ENCODE data around the gene CD72. TPM values are rescaled to one million over a fixed set of nuclear protein-coding genes. Genes with fewer than 3 reads are reported as not detected.

CD72 gene
- total and polyA plus RNA-seq, 4 experiments from 2014 or later, result 1.4 to 6.5 (median 3.1) TPM

DNA sequence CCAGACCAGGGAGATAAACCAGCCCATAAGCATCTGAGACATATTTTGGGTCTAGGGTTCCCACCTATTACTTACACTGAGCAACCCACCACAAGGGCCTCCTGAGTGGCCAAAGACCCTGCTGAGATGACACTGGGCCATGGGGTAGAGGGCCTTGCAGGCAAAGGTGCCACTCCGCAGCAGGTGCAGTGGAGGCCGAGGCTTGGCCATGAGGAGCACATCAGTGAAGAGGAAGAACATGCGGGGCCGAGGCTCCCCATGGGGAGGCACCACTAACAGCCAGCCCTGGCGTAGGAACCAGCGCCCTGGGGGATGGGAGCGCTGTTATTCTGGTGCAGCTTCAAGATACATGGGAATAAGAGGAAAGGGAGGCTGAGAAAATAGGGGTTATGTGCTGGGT is 44.2 kb upstream of the CD72 start:
- peak overlapping the region; percentile 45 to 94 (median 86) for H3K4me3 Mint-ChIP-seq
- no peaks in the 10 kb centered on the region for H3K27me3 ChIP-seq (ENCODE audit: insufficient read depth, low read length)
- H3K4me3 ChIP-seq (ENCODE audit: low read length in 2 of 2), result no peak overlapping the region
- H3K36me3 Mint-ChIP-seq, result peaks cover 21 to 36% of the 10 kb centered on the region in 2 donors
- no peak for DNase-seq
- peaks cover 0 to 7% (median 4%) of the 10 kb centered on the region in 8 donors for H3K9me3 Mint-ChIP-seq
- CTCF ChIA-PET (ENCODE audit: partially characterized antibody), result interaction anchor here (0.8 to 19.4 kb wide), 8 partner anchors 15 to 94 kb away, joined by 3 to 339 read pairs (median 79); partner anchors contain the start of genes CD72, CREB3, GBA2 and RGP1
- H3K36me3 ChIP-seq (ENCODE audit: insufficient read depth, low read length), result peaks cover 10% of the 10 kb centered on the region
- H3K4me1 Mint-ChIP-seq, result peaks cover 57 to 89% (median 73%) of the 10 kb centered on the region in 4 donors
- peaks cover 73% of the 10 kb centered on the region for H3K4me1 ChIP-seq (ENCODE audit: insufficient read depth, low read length)
- no peaks in the 10 kb centered on the region for H3K9me3 ChIP-seq (ENCODE audit: control insufficient read depth in 1 of 2, low read length in 2 of 2)
- H3K27ac ChIP-seq (ENCODE audit: low read depth, low read length), result peak overlapping the region; percentile 96
- POLR2A ChIA-PET (ENCODE audit: partially characterized antibody), result interaction anchor here (0.7 to 12.3 kb wide), 9 partner anchors 13 to 150 kb away, joined by 3 to 420 read pairs (median 5); partner anchors contain the start of genes CD72, CREB3, SIT1 and SPAG8
- intact Hi-C loops (cut with micrococcal nuclease), result loop anchor here (2.0 kb wide), 1 partner anchor 16 kb away; no protein-coding TSS in a partner anchor
- H3K27ac Mint-ChIP-seq, result peak overlapping the region; percentile 82 to 100 (median 97)
- H3K27me3 Mint-ChIP-seq, result peaks cover 2 to 4% of the 10 kb centered on the region in 2 donors

DNA sequence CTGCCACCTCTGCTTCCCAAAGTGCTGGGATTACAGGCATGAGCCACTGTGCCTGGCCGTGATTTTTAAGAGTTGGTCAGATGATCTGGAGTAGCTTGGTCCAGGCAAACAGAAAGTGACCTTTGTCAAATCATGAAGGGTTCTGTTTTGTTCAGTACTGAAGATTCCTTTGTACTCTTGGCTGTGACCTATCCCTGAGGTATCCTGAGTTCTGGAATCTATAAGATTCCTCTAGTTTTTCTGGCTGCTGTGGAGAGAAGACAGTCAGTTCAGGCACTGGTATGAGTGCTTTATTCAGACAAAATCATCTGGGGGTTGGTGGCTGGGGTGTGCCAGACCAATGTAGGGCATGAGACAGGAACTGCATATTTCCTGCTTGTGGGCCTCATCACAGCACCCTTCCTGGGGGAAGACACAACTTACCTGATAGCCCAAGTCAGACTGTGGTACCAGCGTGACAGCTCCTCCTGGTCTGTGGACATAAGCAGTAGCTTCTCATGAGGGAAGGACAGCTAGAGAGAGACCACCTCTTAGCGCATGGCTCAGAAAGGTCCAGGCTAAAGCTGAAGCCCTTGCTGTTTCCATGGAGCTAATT is 43.6 kb upstream of the CD72 start:
- Mint-ChIP-seq H3K9me3 (peaks cover 0 to 9% (median 4%) of the 10 kb centered on the region in 8 donors), H3K36me3 (peaks cover 21 to 40% of the 10 kb centered on the region in 2 donors), H3K4me3 (peak overlapping the region; percentile 59 to 94 (median 86)), H3K27ac (peak overlapping the region; percentile 82 to 100 (median 97)), H3K4me1 (peaks cover 60 to 95% (median 78%) of the 10 kb centered on the region in 4 donors), H3K27me3 (peaks cover 2 to 4% of the 10 kb centered on the region in 2 donors)
- H3K4me1 ChIP-seq (ENCODE audit: insufficient read depth, low read length), result peaks cover 79% of the 10 kb centered on the region
- H3K4me3 ChIP-seq (ENCODE audit: low read length in 2 of 2), result no peak overlapping the region
- ChIA-PET POLR2A (ENCODE audit: partially characterized antibody) (interaction anchor here (0.9 to 12.3 kb wide), 11 partner anchors 9 to 220 kb away, joined by 3 to 420 read pairs (median 4); partner anchors contain the start of genes CD72, CREB3, SIT1 and SPAG8), CTCF (ENCODE audit: partially characterized antibody) (interaction anchor here (0.8 to 19.4 kb wide), 13 partner anchors 8 to 220 kb away, joined by 3 to 339 read pairs (median 7); partner anchors contain the start of genes CD72, CREB3, GBA2 and RGP1)
- no peaks in the 10 kb centered on the region for H3K9me3 ChIP-seq (ENCODE audit: control insufficient read depth in 1 of 2, low read length in 2 of 2)
- intact Hi-C loops (cut with micrococcal nuclease), result loop anchor here (2.0 kb wide), 1 partner anchor 15 kb away; no protein-coding TSS in a partner anchor
- peak; percentile 64 to 81 (median 70) for DNase-seq
- no peaks in the 10 kb centered on the region for H3K27me3 ChIP-seq (ENCODE audit: insufficient read depth, low read length)
- peak overlapping the region; percentile 96 for H3K27ac ChIP-seq (ENCODE audit: low read depth, low read length)
- H3K36me3 ChIP-seq (ENCODE audit: insufficient read depth, low read length), result peaks cover 10% of the 10 kb centered on the region

DNA sequence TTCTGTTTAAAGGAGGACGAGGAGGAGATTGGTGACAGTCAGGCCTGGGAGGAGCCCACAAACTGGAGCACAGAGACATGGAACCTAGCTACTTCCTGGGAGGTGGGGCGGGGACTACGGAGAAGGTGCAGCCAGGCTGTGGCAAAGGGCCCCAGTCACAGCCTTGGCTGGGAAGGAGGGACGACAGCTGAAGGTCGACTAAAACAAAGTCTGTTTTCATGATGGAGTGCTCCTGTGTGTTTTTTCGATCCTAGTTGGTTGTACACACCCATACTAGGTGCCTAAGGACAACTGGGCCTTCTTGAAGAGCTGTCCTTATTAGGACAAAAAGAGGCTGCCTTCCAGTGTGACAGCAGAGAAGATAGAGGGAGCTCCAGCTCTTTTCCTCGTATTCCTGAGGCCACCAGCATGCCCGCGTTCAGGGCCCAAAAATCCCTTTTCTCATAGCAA is 42.8 kb upstream of the CD72 start:
- no peaks in the 10 kb centered on the region for H3K27me3 ChIP-seq (ENCODE audit: insufficient read depth, low read length)
- intact Hi-C loops (cut with micrococcal nuclease), result no loop called here
- no peaks in the 10 kb centered on the region for H3K9me3 ChIP-seq (ENCODE audit: control insufficient read depth in 1 of 2, low read length in 2 of 2)
- H3K4me3 ChIP-seq (ENCODE audit: low read length in 2 of 2), result no peak overlapping the region
- Mint-ChIP-seq H3K27me3 (peaks cover 2 to 4% of the 10 kb centered on the region in 2 donors), H3K27ac (peak overlapping the region; percentile 87 to 100 (median 96)), H3K4me3 (peak overlapping the region in 7 of 8 donors; percentile 46 to 95 (median 92)), H3K4me1 (peaks cover 66 to 99% (median 82%) of the 10 kb centered on the region in 4 donors), H3K36me3 (peaks cover 21 to 40% of the 10 kb centered on the region in 2 donors), H3K9me3 (peaks cover 0 to 9% (median 4%) of the 10 kb centered on the region in 8 donors)
- H3K4me1 ChIP-seq (ENCODE audit: insufficient read depth, low read length), result peaks cover 88% of the 10 kb centered on the region
- peaks cover 10% of the 10 kb centered on the region for H3K36me3 ChIP-seq (ENCODE audit: insufficient read depth, low read length)
- peak overlapping the region; percentile 96 for H3K27ac ChIP-seq (ENCODE audit: low read depth, low read length)
- POLR2A ChIA-PET (ENCODE audit: partially characterized antibody), result interaction anchor here (0.7 to 12.3 kb wide), 10 partner anchors 10 to 221 kb away, joined by 3 to 420 read pairs (median 4); partner anchors contain the start of genes CD72, CREB3, SIT1 and TLN1
- CTCF ChIA-PET (ENCODE audit: partially characterized antibody), result interaction anchor here (0.9 to 19.4 kb wide), 15 partner anchors 9 to 221 kb away, joined by 3 to 339 read pairs (median 6); partner anchors contain the start of genes CD72, CREB3, GBA2 and RGP1
- no peak for DNase-seq

DNA sequence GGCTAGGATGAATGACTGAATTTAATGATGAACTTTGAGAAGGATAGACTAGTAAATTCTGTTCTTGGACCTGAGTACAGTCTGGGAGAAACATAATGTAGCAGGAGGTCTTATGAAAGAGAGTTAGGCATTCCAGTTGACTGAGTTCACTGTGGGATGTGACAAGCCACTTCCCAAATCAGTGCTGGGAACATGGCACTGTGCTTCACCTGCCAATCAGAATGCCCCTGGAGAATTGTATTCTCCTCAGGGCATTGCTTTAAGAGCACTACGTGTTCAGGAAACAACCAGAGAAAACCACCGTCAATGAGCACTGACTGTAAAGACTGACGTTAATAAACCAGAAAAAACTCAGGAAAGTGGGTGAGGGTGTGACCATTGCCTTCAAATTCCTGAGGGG is 41.1 kb upstream of the CD72 start:
- H3K9me3 Mint-ChIP-seq, result peaks cover 0 to 9% (median 4%) of the 10 kb centered on the region in 8 donors
- H3K36me3 ChIP-seq (ENCODE audit: insufficient read depth, low read length), result peaks cover 10% of the 10 kb centered on the region
- peak overlapping the region; percentile 96 for H3K27ac ChIP-seq (ENCODE audit: low read depth, low read length)
- H3K36me3 Mint-ChIP-seq, result peaks cover 21 to 40% of the 10 kb centered on the region in 2 donors
- peak overlapping the region; percentile 91 to 100 (median 96) for H3K27ac Mint-ChIP-seq
- peak overlapping the region; percentile 42 to 90 for H3K4me3 ChIP-seq (ENCODE audit: low read length in 2 of 2)
- H3K4me3 Mint-ChIP-seq, result peak overlapping the region; percentile 86 to 95 (median 92)
- no peak for DNase-seq
- intact Hi-C loops (cut with micrococcal nuclease), result loop anchor here (5.0 kb wide), 2 partner anchors 547 to 672 kb away; partner anchors contain the start of gene DNAJB5
- no peaks in the 10 kb centered on the region for H3K27me3 ChIP-seq (ENCODE audit: insufficient read depth, low read length)
- peaks cover 79% of the 10 kb centered on the region for H3K4me1 ChIP-seq (ENCODE audit: insufficient read depth, low read length)
- no peaks in the 10 kb centered on the region for H3K9me3 ChIP-seq (ENCODE audit: control insufficient read depth in 1 of 2, low read length in 2 of 2)
- POLR2A ChIA-PET (ENCODE audit: partially characterized antibody), result interaction anchor here (0.8 to 12.3 kb wide), 12 partner anchors 12 to 546 kb away, joined by 3 to 420 read pairs (median 22); partner anchors contain the start of genes CD72, CREB3, GBA2 and HINT2
- CTCF ChIA-PET (ENCODE audit: partially characterized antibody), result interaction anchor here (0.9 to 19.4 kb wide), 15 partner anchors 8 to 286 kb away, joined by 3 to 339 read pairs (median 11); partner anchors contain the start of genes CD72, CREB3, SIT1 and TESK1
- peaks cover 2 to 4% of the 10 kb centered on the region in 2 donors for H3K27me3 Mint-ChIP-seq
- peaks cover 64 to 94% (median 78%) of the 10 kb centered on the region in 4 donors for H3K4me1 Mint-ChIP-seq

DNA sequence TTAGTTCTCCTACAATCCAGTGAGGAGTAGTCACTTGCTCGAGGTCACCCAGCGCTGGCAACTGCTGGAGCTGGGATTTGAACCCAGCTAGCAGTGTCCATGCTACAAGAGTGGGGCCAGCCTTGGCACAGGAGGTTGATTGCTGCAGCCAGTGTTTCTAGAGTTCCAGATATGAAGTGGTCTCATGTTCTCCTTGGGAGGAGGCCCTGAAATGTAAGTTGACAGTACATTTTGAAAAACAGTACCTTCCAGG is 40.7 kb upstream of the CD72 start:
- Histone ChIP-seq H3K27me3 (ENCODE audit: insufficient read depth, low read length) (no peaks in the 10 kb centered on the region), H3K27ac (ENCODE audit: low read depth, low read length) (peak overlapping the region; percentile 96), H3K36me3 (ENCODE audit: insufficient read depth, low read length) (peaks cover 10% of the 10 kb centered on the region), H3K9me3 (ENCODE audit: control insufficient read depth in 1 of 2, low read length in 2 of 2) (no peaks in the 10 kb centered on the region), H3K4me3 (ENCODE audit: low read length in 2 of 2) (peak overlapping the region; percentile 42 to 90), H3K4me1 (ENCODE audit: insufficient read depth, low read length) (peaks cover 76% of the 10 kb centered on the region)
- ChIA-PET POLR2A (ENCODE audit: partially characterized antibody) (interaction anchor here (0.8 to 12.3 kb wide), 15 partner anchors 12 to 545 kb away, joined by 3 to 420 read pairs (median 14); partner anchors contain the start of genes CD72, CREB3, FAM221B and GBA2), CTCF (ENCODE audit: partially characterized antibody) (interaction anchor here (0.9 to 19.4 kb wide), 18 partner anchors 9 to 287 kb away, joined by 3 to 339 read pairs (median 10); partner anchors contain the start of genes CD72, CREB3, GBA2 and RGP1)
- peak overlapping the region; percentile 86 to 95 (median 92) for H3K4me3 Mint-ChIP-seq
- intact Hi-C loops (cut with micrococcal nuclease), result loop anchor here (1.0 to 5.0 kb wide), 8 partner anchors 37 to 672 kb away; partner anchors contain the start of genes CREB3, DNAJB5, GBA2 and RGP1
- peaks cover 61 to 91% (median 76%) of the 10 kb centered on the region in 4 donors for H3K4me1 Mint-ChIP-seq
- H3K27ac Mint-ChIP-seq, result peak overlapping the region; percentile 91 to 100 (median 96)
- peaks cover 2 to 4% of the 10 kb centered on the region in 2 donors for H3K27me3 Mint-ChIP-seq
- peaks cover 21 to 40% of the 10 kb centered on the region in 2 donors for H3K36me3 Mint-ChIP-seq
- DNase-seq, result no peak
- peaks cover 0 to 9% (median 4%) of the 10 kb centered on the region in 8 donors for H3K9me3 Mint-ChIP-seq

DNA sequence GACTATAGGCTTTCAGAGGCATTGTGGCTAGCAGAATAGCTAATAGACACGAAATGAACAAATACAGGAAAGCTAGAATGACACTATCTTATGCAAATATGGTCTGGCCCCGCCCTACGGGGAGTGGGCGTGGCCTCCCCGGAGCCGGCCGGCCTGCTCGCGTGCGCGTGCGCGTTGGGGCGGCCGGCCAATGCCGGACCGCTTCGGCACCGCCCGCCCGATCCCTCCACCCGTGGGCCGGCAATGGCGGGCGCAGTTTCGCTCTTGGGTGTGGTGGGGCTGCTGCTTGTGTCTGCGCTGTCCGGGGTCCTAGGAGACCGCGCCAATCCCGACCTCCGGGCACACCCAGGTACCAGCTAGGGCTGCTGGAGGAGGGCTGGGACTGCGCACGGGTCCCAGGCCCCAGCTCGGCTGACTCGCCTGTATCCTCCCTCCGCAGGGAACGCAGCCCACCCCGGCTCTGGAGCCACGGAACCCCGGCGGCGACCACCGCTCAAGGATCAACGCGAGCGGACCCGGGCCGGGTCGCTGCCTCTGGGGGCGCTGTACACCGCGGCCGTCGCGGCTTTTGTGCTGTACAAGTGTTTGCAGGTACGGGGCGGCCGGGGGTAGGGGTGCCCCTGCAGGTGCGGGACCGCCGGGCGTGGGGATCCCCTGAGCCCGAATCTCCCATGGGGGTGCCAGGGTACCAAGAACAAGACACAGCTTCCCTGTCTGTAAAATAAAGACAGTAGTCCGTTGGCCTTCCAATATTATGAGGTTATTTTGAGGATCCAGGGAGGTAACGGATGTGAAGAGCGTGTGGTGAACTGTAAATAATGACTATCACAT is 40.1 kb upstream of the CD72 start, which contains the start of gene CCDC107:
Gene CCDC107 (plus strand): TSS at position 156 of the 831 bp plus-strand sequence. CDS start 88 bp downstream, at position 244.
- peaks cover 60 to 85% (median 72%) of the 10 kb centered on the region in 4 donors for H3K4me1 Mint-ChIP-seq

More for the DNA sequence above, 40.1 kb upstream of the CD72 start, which contains the start of gene CCDC107:
- intact Hi-C loops (cut with micrococcal nuclease), result loop anchor here (1.0 to 5.0 kb wide), 8 partner anchors 38 to 671 kb away; partner anchors contain the start of genes CREB3, DNAJB5, GBA2 and RGP1
- Histone ChIP-seq H3K4me1 (ENCODE audit: insufficient read depth, low read length) (peaks cover 71% of the 10 kb centered on the region), H3K9me3 (ENCODE audit: control insufficient read depth in 1 of 2, low read length in 2 of 2) (no peaks in the 10 kb centered on the region), H3K27me3 (ENCODE audit: insufficient read depth, low read length) (no peaks in the 10 kb centered on the region), H3K27ac (ENCODE audit: low read depth, low read length) (peak within 1 kb of the TSS; percentile 96), H3K4me3 (ENCODE audit: low read length in 2 of 2) (peak within 1 kb of the TSS; percentile 67 to 90), H3K36me3 (ENCODE audit: insufficient read depth, low read length) (peaks cover 10% of the 10 kb centered on the region)
- ChIA-PET POLR2A (ENCODE audit: partially characterized antibody) (interaction anchor here (0.8 to 12.3 kb wide), 19 partner anchors 8 to 1038 kb away, joined by 3 to 420 read pairs (median 9); partner anchors contain the start of genes CD72, CREB3, DCTN3 and FAM221B), CTCF (ENCODE audit: partially characterized antibody) (interaction anchor here (0.7 to 19.4 kb wide), 30 partner anchors 7 to 1835 kb away, joined by 3 to 339 read pairs (median 6); partner anchors contain the start of genes ARHGEF39, CD72, CREB3 and GBA2)
- H3K36me3 Mint-ChIP-seq, result peaks cover 21 to 40% of the 10 kb centered on the region in 2 donors
- peak; percentile 86 to 92 (median 88) for DNase-seq
- peak within 1 kb of the TSS; percentile 95 to 100 (median 99) for H3K27ac Mint-ChIP-seq
- H3K9me3 Mint-ChIP-seq, result peaks cover 0 to 9% (median 4%) of the 10 kb centered on the region in 8 donors
- peaks cover 2 to 4% of the 10 kb centered on the region in 2 donors for H3K27me3 Mint-ChIP-seq
- H3K4me3 Mint-ChIP-seq, result peak within 1 kb of the TSS; percentile 86 to 95 (median 92)

Data from CD4-positive, alpha-beta memory T cell (primary cell).